HG03280 (cell line): Measurements from ENCODE around the gene CIB1.
A peak's percentile ranks its signal among the peaks of the same experiment; 100 is the strongest.

Experiments used
- ATAC-seq: cut with Tn5 transposase; IDR thresholded peaks from one replicate; pipeline ENCODE4 v1.9.1; 2021; ENCODE audit warnings: mild to moderate bottlenecking, moderate library complexity; ENCODE audit not compliant: unreplicated experiment

Gene CIB1

DNA sequence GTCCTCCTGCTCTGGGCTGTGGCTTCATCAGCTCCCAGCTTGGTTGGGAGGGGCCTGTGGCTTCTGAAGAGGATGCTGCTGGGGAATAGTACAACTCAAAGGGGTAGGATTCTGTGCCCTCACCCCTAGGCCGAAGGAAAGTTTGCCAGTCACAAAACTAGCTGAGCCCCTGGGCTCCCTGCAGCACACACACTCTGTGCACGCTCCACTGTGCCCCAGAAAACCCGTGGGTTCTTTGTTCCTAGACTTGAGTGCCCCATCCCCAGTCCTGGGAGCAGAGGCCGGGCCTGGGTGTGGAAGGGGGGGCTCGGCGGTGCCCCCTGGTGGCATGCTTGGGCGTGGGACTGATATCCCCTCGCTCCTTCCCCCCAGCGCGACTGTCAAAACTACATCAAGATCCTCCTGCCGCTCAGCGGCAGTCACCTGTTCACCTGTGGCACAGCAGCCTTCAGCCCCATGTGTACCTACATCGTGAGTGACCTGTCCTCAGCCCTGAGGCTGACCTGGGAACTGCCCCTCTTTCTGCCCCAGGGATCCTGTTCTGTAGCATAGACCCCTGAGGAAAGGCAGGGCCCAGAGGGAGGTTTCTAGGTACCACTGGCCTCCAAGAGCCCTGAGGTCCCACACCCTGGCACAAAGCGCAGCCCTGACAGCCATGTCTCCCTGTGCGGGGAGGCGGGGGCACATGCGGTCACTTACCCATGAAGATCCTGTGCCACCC, 14.2 kb downstream of the CIB1 start:
- ATAC-seq: no peak

DNA sequence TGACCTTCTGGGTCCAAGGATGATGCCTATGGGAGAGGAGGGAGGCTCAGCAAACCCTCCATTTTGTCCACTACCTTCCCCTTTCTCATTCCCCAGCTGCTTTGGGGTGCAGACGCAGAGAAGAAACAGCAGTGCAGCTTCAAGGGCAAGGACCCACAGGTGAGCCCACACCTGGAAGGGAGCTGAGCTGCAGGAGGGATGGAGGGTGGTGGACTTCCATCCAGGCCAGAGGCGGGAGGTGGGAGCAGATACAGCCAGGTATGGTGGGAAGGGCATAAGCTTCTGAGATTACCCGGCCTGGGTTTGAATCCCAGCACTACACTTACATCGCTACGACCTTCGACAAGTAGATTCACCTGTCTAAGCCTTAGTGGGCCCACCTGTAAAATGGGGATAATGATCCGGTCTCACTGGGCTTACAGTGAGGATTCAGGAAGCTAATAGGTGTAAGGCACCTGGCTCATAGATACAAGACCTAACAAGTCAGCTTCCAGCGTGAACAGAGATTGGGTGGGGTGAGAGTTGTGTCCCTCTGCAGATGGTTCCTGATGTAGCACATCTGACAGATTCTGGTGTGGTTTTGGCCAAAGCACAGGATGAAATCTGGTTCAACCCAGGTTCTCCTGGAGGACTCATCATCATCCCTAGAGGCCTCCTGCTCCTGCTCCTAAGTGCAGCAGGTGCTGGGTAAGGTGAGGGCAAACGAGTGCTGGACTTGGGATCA, 15.9 kb downstream of the CIB1 start:
- no peak for ATAC-seq

DNA sequence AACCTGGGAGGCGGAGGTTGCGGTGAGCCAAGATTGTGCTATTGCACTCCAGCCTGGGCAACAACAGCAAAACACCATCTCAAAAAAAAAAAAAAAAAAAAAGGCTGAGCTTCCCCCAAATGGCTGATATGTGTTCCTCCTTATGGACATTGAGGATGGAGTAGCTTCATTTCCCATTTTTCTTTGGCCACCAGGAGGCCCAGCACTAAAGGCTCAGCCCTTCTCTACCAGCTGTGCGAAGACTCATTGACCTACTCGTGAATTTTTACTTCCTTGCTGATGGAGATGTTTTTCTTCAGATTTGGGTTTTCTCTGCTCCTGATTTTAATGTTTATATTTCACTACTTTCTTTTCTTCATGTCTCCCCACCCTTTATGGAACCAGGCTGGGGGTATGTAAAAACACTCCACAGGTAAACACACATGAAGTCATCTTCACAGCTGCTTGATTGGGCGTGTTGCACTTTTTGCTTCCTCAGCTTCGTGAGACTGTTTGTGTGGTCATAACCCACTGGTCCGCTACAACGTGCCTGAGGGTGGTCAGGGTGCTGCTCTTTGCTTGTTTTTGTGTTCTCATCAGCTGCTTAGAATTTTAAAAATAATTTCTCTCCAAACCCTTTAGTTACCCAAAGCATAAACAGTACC, 19.1 kb downstream of the CIB1 start:
- no peak for ATAC-seq

DNA sequence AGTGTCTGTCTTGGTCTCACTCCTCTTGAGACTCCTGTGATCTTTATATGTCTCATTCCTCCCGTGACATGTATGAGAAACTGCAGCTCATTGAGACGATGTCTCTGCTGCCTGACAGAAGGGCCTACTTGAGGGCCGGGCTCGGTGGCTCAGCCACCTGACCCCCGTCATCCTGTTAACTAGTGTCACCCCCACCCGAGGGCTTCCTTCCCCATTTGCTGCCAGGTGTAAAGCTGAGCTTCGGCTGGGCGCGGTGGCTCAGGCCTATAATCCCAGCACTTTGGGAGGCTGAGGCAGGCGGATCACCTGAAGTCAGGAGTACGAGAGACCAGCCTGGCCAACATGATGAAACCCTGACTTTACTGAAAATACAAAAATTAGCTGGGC, 19.9 kb downstream of the CIB1 start:
- ATAC-seq: no peak

DNA sequence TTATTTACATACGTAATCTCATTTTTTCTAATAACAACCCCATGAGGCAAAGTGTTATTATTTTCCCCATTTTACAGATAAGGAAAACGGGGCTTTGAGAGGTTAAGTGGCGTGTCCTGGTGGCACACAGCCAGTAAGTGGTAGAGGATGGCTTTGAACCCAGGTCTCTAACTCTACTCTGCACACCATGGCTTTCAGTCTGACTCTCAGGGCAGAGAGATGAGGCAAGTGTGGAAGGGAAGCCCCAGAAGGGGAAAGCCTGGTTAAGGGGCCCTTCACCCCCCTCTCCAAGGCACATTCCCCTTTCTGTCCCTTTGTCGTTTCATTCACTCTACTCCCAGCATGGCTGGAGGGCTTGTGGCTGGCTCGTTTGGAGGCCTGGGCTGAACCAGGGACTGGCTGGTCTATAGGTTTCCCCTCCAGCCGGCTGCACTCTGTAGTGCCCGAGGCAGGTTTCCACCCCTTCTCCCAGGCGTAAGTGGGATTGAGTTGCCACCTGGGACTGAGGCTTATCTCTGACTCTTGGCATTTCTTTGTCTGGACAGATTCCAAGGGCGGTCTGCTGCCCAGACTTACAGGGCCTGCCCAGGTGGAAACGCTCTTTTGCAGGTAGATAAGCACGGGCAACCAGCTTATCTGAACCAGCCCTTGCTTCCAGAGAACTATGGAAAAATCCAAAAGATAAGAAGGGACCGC, 20.5 kb downstream of the CIB1 start:
- ATAC-seq: no peak

DNA sequence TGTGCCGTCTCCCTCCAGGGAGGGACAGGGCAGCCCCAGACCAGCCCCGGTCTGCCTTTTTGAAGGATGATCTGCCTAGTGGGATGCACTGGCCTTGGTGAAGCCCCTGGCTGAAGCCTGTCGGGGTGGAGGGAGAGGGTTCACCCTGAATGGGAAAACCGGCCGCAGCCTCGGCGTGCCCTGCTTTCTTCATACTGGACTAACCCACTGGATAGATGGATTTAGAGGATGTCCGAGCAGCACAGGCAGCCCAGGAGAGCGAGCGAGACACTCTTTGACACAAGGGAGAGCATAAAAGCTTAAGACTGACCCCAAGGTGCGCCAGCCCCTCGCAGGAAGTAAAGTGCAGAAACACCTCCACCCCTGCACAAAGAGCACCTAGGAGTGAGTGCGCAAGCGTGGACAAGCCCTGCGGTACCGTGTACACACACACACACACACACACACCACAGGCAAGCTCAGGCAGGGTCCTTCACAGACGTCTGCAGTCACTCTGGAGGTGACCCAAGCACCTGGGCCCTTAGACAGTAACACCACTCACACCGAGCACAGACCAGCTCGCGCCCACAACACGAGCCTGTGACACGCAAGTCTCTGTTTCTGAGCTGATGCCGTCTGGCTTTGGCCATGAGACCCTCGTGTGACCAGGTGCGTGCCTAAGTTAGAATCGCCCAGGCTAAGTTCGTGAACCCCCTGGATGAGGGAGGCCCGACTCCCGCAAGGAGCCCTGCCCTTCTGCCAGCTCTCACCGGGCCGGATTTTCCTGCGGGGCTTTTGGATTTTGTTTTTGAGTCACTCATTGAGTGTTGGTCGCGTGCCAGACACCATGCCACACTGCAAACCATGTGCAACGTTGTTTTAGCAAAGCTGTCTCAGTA, 21.3 kb downstream of the CIB1 start:
- ATAC-seq: no peak

DNA sequence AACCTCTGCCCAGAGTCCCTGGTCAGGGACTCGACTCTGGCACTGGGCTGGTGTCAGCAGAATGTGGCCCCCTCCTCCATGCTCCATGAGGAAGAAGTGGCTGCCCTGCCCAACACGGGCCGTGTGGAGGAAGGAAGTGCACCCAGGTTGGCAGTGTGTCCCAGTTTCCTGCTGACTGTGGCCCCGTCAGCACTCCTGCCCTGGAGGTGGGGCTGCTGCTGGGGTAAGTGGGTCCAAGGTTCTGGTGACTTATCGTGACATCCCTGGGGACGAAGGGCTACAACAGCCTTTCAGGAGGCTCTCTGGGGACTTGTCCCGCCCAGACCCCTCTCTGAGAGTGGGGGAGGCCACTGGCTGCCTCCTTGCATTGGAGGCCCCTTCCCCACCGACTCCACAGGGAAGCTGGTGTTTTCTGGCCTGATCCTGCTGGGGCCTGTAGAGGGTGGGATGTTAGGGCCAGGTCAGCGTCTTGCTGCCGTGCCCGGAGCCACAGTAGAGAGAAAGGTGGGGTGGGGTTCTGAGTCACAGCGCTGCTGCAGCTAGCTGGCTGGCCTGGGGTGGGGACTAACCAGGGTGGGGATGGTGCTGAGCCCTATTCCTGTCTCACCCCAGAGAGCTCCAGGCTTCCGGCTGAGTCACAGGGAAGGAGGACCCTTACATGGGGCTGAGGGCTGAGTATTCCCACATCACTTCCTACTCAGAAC, 22.1 kb downstream of the CIB1 start:
- no peak for ATAC-seq

DNA sequence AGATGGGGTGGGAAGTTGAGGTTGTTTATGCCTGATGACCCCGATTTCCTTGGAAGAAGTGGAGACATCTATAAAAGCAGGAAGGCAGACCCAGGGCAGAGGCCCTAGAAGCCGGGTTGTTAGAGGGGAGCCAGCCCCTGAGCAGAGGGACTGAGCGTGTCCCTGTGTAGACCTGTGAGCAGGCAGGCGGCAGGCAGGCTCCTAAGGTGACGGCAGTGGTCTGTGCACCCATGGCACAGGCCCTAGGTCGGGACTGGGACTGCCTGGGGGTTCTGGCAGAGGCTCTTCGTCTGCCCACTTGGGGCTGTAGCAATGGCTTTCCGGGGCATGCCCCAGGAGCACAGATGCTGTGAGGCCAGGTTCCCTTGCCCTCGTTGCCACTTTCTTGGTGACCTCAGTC, 22.7 kb downstream of the CIB1 start:
- ATAC-seq: no peak

DNA sequence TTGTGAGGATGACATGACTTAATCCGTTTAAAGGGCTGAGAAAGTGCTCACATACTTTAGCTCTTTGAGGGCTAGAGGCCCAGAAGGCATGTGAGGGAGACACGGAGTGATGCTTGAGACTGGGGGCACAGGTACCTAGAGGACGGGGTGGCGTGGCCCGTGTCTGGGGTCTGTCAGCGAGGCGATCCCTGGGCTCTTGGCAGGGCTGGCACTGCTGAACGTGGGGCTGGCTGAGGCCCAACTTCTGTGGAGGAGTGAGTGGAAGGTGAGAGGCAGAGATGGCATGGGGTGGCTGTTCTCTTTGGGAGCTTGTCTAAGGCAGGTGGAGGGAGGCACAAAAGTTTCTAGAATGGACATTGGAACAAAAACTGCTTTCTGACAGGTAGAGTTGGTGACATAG, 23.1 kb downstream of the CIB1 start:
- no peak for ATAC-seq

DNA sequence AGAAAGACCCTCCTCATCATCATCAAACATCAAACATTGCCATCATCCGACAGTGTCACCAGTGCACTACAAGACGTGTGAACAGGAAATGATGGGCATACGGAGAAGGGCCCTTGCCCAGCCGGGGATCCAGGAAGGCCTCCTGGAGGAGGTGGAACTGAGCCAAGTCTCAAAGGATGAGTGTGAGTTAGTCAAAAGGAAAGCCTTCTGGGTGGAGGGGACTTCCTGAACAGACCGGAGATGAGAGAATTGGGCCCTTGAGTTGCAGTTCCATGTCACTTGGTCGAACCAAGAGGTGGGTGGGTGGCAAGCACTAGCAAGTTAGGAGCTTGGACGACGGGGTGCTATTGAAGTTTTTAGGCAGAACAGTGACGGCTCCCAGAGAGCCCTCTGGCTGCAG, 24.1 kb downstream of the CIB1 start:
- ATAC-seq: no peak

DNA sequence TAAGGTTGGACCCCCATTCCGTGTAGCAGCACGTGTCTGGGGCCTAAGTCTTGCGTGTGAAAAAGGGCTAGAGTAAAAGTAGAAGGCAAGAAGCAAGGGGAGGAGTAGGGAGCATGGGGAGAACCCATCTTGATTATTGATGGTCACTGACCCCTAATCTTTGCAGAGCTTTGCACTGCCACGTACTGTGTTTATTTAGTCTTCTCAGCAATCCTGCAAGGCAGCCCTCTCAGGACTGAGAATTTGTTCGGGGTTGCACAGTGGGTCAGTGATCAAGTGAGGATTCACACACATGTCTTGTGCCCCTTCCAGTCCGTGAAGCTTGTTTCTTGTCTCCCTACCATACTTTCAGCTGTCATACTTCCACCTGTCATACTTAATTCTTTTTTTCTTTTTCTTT, 25.4 kb downstream of the CIB1 start:
- no peak for ATAC-seq

DNA sequence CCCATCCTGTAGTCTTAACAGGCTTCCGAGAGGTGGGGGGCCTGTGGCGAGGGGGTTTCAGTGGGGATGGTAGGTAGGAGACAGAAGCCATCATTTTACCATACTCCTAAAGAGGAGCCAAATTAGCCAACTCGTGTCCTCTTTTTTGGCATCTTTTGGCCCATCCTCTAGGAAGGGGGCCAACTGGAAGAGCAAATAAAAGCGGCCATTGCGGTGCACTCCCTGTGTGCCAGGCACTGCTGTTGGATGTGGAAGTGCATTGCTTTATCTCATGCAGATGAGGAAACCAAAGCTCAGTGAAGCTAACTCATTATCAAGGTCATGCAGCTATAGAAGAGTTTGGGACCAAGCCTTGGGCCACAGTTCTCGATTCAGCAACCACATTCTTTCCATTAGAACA, 26.5 kb downstream of the CIB1 start:
- no peak for ATAC-seq

DNA sequence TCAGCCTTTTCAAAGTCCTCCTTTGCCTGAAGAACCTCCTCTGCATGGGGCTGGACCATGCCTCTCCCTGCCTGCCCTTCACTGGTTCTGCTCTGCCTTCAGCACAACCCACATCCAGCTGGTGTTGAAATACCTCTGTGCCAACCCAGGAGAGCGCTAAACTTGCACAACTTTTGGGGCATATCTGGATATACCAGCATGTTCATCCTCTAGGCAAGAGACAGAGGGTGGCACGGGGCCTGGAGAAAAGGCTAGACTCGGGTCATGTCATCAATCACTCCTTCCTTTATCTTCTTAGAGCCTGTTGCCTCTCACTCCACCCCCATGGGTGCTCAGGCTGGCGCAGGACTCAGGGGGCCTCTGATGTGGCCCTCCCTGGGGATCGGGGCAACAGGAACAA, 27.9 kb downstream of the CIB1 start:
- ATAC-seq: no peak

DNA sequence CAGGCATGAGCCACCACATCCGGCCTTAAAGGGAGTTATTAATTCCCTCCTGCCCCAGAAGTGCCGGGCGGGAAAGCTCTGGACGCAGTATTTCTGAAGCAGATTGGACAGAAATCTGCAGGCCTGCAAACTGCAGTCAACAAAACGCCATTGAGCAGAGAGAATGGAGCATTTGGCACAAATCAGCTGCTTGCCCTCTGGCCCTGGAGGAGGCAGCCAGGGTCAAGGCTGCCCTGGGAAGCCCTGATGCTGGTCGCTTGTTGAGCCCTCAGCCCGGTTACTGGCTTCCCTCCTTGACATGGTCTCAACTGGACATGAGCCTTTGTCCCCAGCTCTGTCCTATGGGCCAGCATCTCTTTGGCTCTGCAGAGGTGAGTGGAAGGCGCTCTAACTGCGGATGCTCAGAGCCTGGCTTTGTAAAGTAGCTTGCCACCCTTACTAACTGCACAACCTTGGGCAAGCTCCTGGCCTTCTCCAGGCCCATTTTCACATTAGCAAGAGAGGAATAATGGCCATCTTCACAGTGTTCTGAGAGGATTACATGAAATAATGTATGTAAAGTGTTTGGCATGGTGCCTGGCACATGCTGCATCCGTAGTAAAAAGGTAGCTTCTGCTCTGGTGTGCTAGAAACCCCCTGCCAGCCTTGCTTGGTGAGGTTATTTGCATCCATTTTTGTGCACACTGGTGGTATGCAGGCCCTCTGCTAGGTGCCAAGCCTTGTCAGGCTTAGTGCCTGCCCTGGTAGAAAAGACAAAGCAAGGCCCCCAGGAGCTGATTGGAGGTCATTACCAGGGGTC, 28.5 kb downstream of the CIB1 start:
- ATAC-seq: no peak

DNA sequence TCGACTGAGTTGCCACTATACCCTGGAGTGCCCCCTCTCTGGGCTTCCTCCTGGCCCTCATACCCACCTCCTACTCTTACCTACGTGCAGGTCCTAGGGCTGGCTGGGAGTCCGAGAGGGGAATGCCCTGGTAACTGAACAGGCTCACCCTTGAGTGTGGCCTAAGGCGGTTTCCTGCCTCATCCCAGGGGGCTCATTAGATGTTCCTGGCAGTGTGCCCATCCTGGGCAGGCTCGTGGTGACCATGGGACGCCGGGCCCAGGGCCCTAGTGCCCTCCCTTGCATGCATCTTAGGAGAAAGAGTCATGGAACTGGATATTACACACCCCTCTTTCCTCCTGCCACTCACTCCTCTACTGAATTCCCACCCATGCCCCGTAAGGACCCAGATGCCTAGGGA, 29.8 kb downstream of the CIB1 start:
- ATAC-seq: no peak

DNA sequence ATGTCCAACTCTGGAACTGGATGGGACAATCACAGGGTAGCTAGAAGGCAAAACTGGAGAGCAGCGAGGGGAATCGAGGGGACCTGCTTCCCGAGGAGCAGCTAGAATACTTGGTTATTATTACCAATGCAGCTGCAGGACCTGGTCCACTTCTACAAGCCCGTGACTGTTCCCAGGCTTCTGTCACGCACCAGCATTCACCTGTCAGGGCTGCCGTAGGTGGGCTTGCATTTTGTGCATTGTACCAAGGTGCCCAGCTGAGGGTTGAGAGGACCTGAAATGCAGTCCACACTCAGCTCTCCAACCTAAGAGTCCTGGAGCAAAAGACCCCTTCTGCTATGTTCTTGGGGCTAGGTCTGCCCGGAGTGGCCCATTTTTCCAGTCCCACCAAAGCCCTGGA, 30.3 kb downstream of the CIB1 start:
- ATAC-seq: no peak

DNA sequence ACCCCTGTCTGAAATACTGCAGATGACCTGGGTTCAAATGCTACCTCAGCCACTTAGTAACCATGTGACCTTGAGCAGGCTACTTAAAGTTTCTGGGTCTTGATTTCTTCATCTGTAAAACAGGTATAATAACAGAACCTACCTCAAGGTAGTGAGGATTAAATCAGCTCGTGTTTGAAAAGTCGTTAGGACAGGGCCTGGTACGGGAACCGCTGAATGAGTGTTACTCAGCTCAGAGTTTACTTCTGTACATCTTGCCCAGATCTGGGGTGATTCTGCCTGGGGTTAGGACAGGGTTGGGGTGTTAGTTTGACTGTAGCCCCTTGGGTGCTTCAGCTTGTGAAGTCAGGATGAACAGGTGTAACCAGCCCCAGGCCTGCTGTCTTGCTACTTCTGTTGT, 30.8 kb downstream of the CIB1 start:
- ATAC-seq: no peak

DNA sequence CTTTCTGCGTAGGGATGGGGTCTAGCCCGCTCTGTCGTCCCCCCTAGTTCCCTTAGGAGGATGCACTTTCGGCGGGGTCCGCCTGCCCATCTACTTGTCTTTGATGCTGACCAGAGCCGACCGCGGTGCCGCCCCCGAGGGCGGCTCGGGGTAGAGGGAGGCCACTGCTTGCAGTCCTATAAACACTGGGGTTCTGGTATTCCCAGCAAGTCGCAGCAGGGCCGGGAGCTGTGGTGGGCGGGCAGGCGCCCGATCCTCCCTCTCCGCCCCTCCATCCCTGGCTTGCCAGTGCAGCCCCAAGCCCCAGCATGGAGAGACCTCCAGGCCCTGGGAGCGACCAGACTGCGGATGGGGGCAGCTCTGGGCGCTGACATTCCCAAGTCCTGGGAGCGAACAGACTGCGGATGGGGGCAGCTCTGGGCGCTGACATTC, 31.8 kb downstream of the CIB1 start:
- peak; percentile 10 for ATAC-seq
